Muscle of back (tissue), 11 donors: Measurements from ENCODE around the gene MTHFD2. TPM values are rescaled to one million over a fixed set of nuclear protein-coding genes. Genes with fewer than 3 reads are reported as not detected.
A peak's percentile ranks its signal among the peaks of the same experiment; 100 is the strongest.

Experiments used
- DNase-seq, 3 donors: peaks; one replicate each; pipeline versions ENCODE4 v3.0.0 to v3.0.0-alpha.2; 2013
- polyA plus RNA-seq, 10 donors: library from polyadenylated mRNA; unstranded; fragments of 120-200 nt; gene quantifications; one replicate each; pipeline ENCODE4 v1.2.1, GENCODE V29; 2013; ENCODE audit not compliant: insufficient read length in 10 of 10

The MTHFD2 gene
- polyA plus RNA-seq, 10 donors, result 25.3 to 36.8 (median 31.3) TPM

DNA sequence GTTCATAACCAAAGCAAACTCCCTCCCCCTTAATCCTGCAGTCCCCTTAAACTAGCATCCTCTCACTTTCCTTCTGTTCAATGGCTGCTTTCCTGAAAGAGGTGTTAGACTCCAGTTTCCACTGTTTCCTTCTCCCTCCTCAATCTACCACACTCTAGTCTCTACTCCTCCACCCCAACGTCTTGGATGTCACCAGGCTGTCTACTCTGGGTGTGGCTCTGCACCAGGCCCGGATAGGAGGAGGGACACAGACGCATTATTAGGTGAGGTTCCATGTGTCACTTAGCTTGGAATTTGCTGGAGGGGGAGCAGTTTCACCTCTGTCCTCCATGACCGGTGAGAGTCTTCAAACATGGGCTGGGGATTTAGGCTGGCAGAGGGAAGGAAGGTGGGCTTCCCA, 61.3 kb downstream of the MTHFD2 start:
- no peak for DNase-seq

DNA sequence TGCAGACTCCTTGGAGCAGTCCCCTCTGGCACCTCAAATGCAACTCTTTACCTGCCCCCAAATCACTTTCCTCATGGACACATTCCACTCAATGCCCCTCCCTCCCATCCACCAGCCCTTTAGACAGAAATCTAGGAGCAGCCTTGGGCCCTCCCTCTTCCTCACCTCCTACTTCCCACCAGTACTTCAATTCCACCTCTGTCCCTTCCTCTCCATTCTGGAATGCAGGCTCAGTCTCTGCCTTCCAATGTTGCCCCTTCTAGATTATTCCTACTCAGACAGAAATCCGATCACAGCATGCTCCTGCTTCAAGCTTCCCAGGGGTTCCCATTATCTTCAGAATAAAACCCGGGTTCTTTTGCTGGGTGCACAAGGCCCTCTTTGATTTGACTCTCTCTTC, 62.1 kb downstream of the MTHFD2 start:
- DNase-seq, result no peak

DNA sequence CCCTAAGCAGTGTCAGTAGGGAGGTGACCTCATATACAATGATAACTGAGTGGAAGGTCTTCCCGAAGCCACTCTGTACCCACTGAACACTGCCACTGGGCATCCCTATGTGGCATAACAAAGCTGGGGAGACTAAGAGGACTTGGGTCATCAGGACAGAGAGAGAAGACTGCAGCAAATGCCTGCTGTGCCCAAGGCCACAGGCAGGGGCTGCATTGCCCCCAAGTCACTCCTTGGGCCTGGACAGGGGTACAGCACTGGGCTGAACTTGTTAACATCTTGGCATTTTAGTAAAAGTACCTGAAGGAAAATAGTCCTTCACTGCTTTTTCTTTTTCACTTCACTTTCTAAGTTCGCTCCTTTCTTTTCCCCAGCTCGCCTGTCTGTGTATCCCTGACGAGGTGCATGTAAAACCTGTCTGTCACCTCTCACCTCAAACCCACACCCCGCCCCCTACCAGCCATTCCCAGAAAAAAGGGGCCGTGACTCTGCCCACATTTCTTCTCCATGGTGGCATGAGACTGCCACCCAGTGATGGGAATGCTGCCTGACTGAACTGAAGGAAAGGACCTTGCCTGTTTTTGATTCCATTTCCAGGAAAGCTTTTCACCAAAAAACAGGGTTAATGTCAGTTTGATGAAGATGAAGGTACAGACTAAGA, 62.9 kb downstream of the MTHFD2 start:
- DNase-seq, result peak in 1 of 3 donors; percentile 25

DNA sequence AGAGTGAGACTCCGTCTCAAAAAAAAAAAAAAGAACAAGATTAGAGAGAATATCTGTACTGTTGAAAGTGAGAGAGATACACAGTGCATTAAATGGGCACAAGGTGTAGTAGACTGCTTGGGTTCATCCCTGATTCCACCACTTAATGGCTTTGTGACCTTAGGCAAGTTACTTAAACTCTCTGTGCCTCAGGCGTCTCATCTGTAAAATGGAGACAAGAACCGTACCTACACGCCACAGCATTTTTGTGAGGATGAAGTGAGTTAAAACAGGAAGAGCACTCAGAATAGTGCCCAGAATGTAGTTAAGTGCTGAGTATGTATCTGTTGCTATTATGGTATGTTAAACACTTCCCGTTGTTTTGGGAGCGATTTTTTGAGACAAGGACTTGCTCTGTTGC, 64.3 kb downstream of the MTHFD2 start:
- no peak for DNase-seq

DNA sequence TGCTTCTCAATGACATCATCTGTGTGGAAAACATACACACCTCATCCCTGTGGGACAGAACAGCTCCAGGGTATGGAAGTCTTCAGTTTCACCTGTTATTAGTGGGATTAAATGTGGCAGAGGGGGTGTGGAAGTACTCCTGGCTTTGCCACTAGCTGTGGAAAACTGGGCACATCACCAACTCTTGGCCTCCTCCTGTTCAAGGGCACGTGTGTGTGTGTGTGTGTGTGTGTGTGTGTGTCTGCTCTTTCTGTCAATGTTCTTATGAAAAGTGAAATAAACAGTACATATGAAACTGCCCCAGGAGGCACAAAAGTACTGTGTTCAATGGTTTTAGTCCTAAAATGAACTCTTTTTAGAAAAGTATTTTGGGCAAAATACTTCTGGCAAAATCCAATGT, 65.9 kb downstream of the MTHFD2 start:
- DNase-seq, result no peak

DNA sequence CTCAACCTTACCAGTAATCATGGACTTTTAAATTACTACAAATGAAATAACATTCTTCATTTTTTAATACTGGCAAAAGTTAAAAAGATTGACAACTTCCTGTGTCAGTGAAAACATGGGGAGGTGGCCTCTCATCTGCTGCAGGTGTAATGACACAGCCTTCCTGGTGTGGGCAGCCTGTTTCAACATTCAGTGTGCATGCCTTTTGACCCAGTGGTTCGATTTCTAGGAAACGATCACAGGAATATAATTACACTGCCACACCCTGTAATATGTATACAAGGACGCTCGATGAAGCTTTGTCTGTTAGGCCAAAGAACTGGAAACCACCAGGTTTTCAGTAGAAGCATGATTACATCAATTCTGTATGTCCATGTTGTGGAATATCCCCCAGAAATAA, 68.7 kb downstream of the MTHFD2 start:
- no peak for DNase-seq

Other genes with a start within 250 kb of the MTHFD2 start
- gene TET3, start 213.7 kb upstream of the MTHFD2 start, polyA plus RNA-seq, result 10 to 100 TPM in 2 of 10 donors, 1 to 10 TPM in 8; 6.6 to 12.9 (median 8.7) TPM
- 10 to 100 TPM; 21.8 to 31.5 (median 26.5) TPM for gene BOLA3, start 50.7 kb upstream of the MTHFD2 start, polyA plus RNA-seq
- 10 to 100 TPM; 43.1 to 63.8 (median 54.9) TPM for gene MOB1A, start 19.7 kb upstream of the MTHFD2 start, polyA plus RNA-seq
- 1 to 10 TPM; 1.4 to 3.9 (median 2.2) TPM for gene SLC4A5, start 144.8 kb downstream of the MTHFD2 start, polyA plus RNA-seq
- gene DCTN1, start 181.7 kb downstream of the MTHFD2 start, polyA plus RNA-seq, result 100 to 1,000 TPM in 4 of 10 donors, 10 to 100 TPM in 6; 84.0 to 108 (median 97.6) TPM
- gene C2orf81, start 223.0 kb downstream of the MTHFD2 start, polyA plus RNA-seq, result 1 to 10 TPM; 1.7 to 3.2 (median 2.4) TPM
- 10 to 100 TPM in 5 of 10 donors, 1 to 10 TPM in 5; 7.8 to 17.2 (median 9.9) TPM for gene WDR54, start 223.1 kb downstream of the MTHFD2 start, polyA plus RNA-seq
- gene RTKN, start 243.3 kb downstream of the MTHFD2 start, polyA plus RNA-seq, result 10 to 100 TPM; 35.1 to 64.2 (median 43.2) TPM